IPS DF 6.9 (cell line): ENCODE results near the gene SPSB1.

Source experiments
- DNase-seq: peaks from one replicate; pipeline ENCODE4 v3.0.0-alpha.2; 2013; ENCODE audit warnings: low read depth, low spot score
- H3K27ac ChIP-seq: one replicate; pipeline ENCODE4 v1.5.1; 2013; ENCODE audit warnings: low read length, control low read depth
- H3K27me3 ChIP-seq: 2 replicates; pipeline ENCODE4 v1.6.1; 2013; ENCODE audit warnings: mild to moderate bottlenecking, low read length; ENCODE audit not compliant: control insufficient read depth, insufficient read depth
- H3K36me3 ChIP-seq: 2 replicates; pipeline ENCODE4 v1.6.1; 2013; ENCODE audit warnings: low read length; ENCODE audit not compliant: control insufficient read depth, insufficient read depth
- H3K4me1 ChIP-seq: 2 replicates; pipeline ENCODE4 v1.6.1; 2013; ENCODE audit warnings: low read length; ENCODE audit not compliant: control insufficient read depth, insufficient read depth
- H3K4me3 ChIP-seq: 2 replicates; pipeline ENCODE4 v1.5.1; 2013; ENCODE audit warnings: mild to moderate bottlenecking, low read length
- H3K9me3 ChIP-seq: 2 replicates; pipeline ENCODE4 v1.6.1; 2013; ENCODE audit warnings: low read length, inconsistent platforms; ENCODE audit not compliant: control insufficient read depth, insufficient read depth
- WGBS: extraction: QIAGEN DNeasy Blood & Tissue Kit; methylation state at CpG from one replicate; pipeline ENCODE4 v1.1.7; 2013; ENCODE audit warnings: mixed read lengths, missing lambda C conversion rate; ENCODE audit not compliant: insufficient read length, insufficient coverage; 5-methylcytosine and 5-hydroxymethylcytosine counted together

The SPSB1 gene

GRCh38 chr1:9367806-9368205 is 75.1 kb downstream of the SPSB1 start:
- Histone ChIP-seq H3K4me3 (no peak overlapping the region), H3K36me3 (no peaks in the 10 kb centered on the region), H3K27me3 (no peaks in the 10 kb centered on the region), H3K4me1 (no peaks in the 10 kb centered on the region; the same call in 1 of the 2 replicates), H3K9me3 (no peaks in the 10 kb centered on the region), H3K27ac (no peak overlapping the region)
- WGBS: no CpG with 5 or more reads among the region's 9 CpGs
- DNase-seq: no peak

- DNase-seq: no peak
- Histone ChIP-seq H3K27me3 (no peaks in the 10 kb centered on the region), H3K27ac (no peak overlapping the region), H3K4me1 (no peaks in the 10 kb centered on the region; the same call in 1 of the 2 replicates), H3K36me3 (no peaks in the 10 kb centered on the region), H3K9me3 (no peaks in the 10 kb centered on the region), H3K4me3 (no peak overlapping the region)
- WGBS: no CpG with 5 or more reads among the region's 8 CpGs
Measured at GRCh38 chr1:9368356-9368755, 75.7 kb downstream of the SPSB1 start.

- no CpG with 5 or more reads among the region's 16 CpGs for WGBS
- DNase-seq: no peak
- no peaks in the 10 kb centered on the region for H3K36me3 ChIP-seq
- no peaks in the 10 kb centered on the region; the same call in 1 of the 2 replicates for H3K4me1 ChIP-seq
- H3K4me3 ChIP-seq: no peak overlapping the region
- no peak overlapping the region for H3K27ac ChIP-seq
- H3K9me3 ChIP-seq: no peaks in the 10 kb centered on the region
- no peaks in the 10 kb centered on the region for H3K27me3 ChIP-seq
Measured at GRCh38 chr1:9369964-9370788, 77.5 kb downstream of the SPSB1 start.

GRCh38 chr1:9371391-9371935 is 78.8 kb downstream of the SPSB1 start:
- Histone ChIP-seq H3K9me3 (no peaks in the 10 kb centered on the region), H3K27me3 (no peaks in the 10 kb centered on the region), H3K4me3 (no peak overlapping the region), H3K36me3 (no peaks in the 10 kb centered on the region), H3K4me1 (no peaks in the 10 kb centered on the region; the same call in 1 of the 2 replicates), H3K27ac (no peak overlapping the region)
- no CpG with 5 or more reads among the region's 15 CpGs for WGBS
- DNase-seq: no peak

- Histone ChIP-seq H3K9me3 (no peaks in the 10 kb centered on the region), H3K4me1 (no peaks in the 10 kb centered on the region; the same call in 1 of the 2 replicates), H3K27ac (no peak overlapping the region), H3K36me3 (no peaks in the 10 kb centered on the region), H3K4me3 (no peak overlapping the region), H3K27me3 (no peaks in the 10 kb centered on the region)
- DNase-seq: no peak
- WGBS: no CpG with 5 or more reads among the region's 5 CpGs
Measured at GRCh38 chr1:9371951-9372350, 79.3 kb downstream of the SPSB1 start.

GRCh38 chr1:9373619-9374018 is 80.9 kb downstream of the SPSB1 start:
- H3K36me3 ChIP-seq: no peaks in the 10 kb centered on the region
- H3K9me3 ChIP-seq: no peaks in the 10 kb centered on the region
- whole genome bisulfite sequencing: no CpG with 5 or more reads among the region's 4 CpGs
- H3K27me3 ChIP-seq: no peaks in the 10 kb centered on the region
- H3K27ac ChIP-seq: no peak overlapping the region
- no peak overlapping the region for H3K4me3 ChIP-seq
- no peak for DNase-seq
- H3K4me1 ChIP-seq: no peaks in the 10 kb centered on the region

GRCh38 chr1:9374748-9375341 is 82.2 kb downstream of the SPSB1 start:
- no peak for DNase-seq
- Histone ChIP-seq H3K4me3 (no peak overlapping the region), H3K27ac (no peak overlapping the region), H3K36me3 (no peaks in the 10 kb centered on the region), H3K27me3 (no peaks in the 10 kb centered on the region), H3K9me3 (no peaks in the 10 kb centered on the region), H3K4me1 (no peaks in the 10 kb centered on the region)
- WGBS: no CpG with 5 or more reads among the region's 7 CpGs

GRCh38 chr1:9375912-9376311 is 83.2 kb downstream of the SPSB1 start:
- Histone ChIP-seq H3K36me3 (no peaks in the 10 kb centered on the region), H3K27ac (no peak overlapping the region), H3K9me3 (no peaks in the 10 kb centered on the region), H3K4me1 (no peaks in the 10 kb centered on the region), H3K27me3 (no peaks in the 10 kb centered on the region), H3K4me3 (no peak overlapping the region)
- no CpG with 5 or more reads among the region's 15 CpGs for WGBS
- DNase-seq: no peak

GRCh38 chr1:9376430-9376829 is 83.7 kb downstream of the SPSB1 start:
- no peaks in the 10 kb centered on the region for H3K4me1 ChIP-seq
- no CpG with 5 or more reads among the region's 5 CpGs for WGBS
- H3K27ac ChIP-seq: no peak overlapping the region
- no peak overlapping the region for H3K4me3 ChIP-seq
- no peak for DNase-seq
- no peaks in the 10 kb centered on the region for H3K36me3 ChIP-seq
- no peaks in the 10 kb centered on the region for H3K27me3 ChIP-seq
- H3K9me3 ChIP-seq: no peaks in the 10 kb centered on the region

GRCh38 chr1:9376886-9377333 is 84.2 kb downstream of the SPSB1 start:
- no peak overlapping the region for H3K4me3 ChIP-seq
- no peaks in the 10 kb centered on the region for H3K4me1 ChIP-seq
- H3K27ac ChIP-seq: no peak overlapping the region
- WGBS: no CpG with 5 or more reads among the region's 17 CpGs
- no peaks in the 10 kb centered on the region for H3K36me3 ChIP-seq
- no peaks in the 10 kb centered on the region for H3K27me3 ChIP-seq
- no peaks in the 10 kb centered on the region for H3K9me3 ChIP-seq
- no peak for DNase-seq
